ENCODE data around the gene METTL9. TPM values are rescaled to one million over a fixed set of nuclear protein-coding genes. Genes with fewer than 3 reads are reported as not detected.

The METTL9 gene
- total and polyA plus RNA-seq, 9 of the 15 experiments (the other 6 are each of a cell fraction or from before 2014, with no cell fraction given), result 12.2 to 107 (median 79.1) TPM

- intact Hi-C loops (cut with micrococcal nuclease) (no loop called here), in situ Hi-C loops (cut with MboI) (no loop called here)
- Histone ChIP-seq H3K79me2 (ENCODE audit: control insufficient read depth, insufficient read depth, low read length) (no peaks in the 10 kb centered on the region), H3K9ac (ENCODE audit: insufficient read depth in 1 of 2, low read depth in 2 of 2, low read length in 2 of 2) (no peak overlapping the region), H4K20me1 (replicated peaks; ENCODE audit: control insufficient read depth, insufficient read depth, low read length) (no peaks in the 10 kb centered on the region), H3K4me1 (replicated peaks in 1 of 2; ENCODE audit: control insufficient read depth in 2 of 2, insufficient read depth in 2 of 2, low read length in 2 of 2) (no peaks in the 10 kb centered on the region), H3K9me1 (ENCODE audit: control insufficient read depth, insufficient read depth, low read length) (no peaks in the 10 kb centered on the region), H3K27ac (ENCODE audit: extremely low read depth, low read depth, low read length) (no peak overlapping the region), H3K27me3 (ENCODE audit: control insufficient read depth in 2 of 2, insufficient read depth in 2 of 2, low read length in 2 of 2) (no peaks in the 10 kb centered on the region; a peak in 3 of 5 replicates), H3K9me3 (replicated peaks; ENCODE audit: control insufficient read depth, insufficient read depth, low read depth, low read length) (no peaks in the 10 kb centered on the region), H3K36me3 (ENCODE audit: control insufficient read depth, insufficient read depth, low read length) (no peaks in the 10 kb centered on the region), H3K4me3 (no peak overlapping the region), H3K4me2 (ENCODE audit: insufficient read depth, low read length) (no peak overlapping the region), H2AFZ (ENCODE audit: low read depth, low read length) (no peak overlapping the region)
- DNase-seq (ENCODE audit: extremely low read depth in 1 of 4, low spot score in 3 of 4), result no peak
- BruUV-seq (replicated peaks), result no TSS peak
- ChIA-PET CTCF (ENCODE audit: low intra/inter-chr PET ratio) (no interaction called here), POLR2A (no interaction called here)
- ATAC-seq, result no peak
- TF ChIP-seq SPI1 (IDR thresholded peaks at IDR 0.05; ENCODE audit: borderline replicate concordance, low read depth, low read length) (no peak), CEBPB (tag; IDR thresholded peaks at IDR 0.05) (0 out of 2 replicates have a peak, but pooled peaks have one; percentile 10), TARDBP (IDR thresholded peaks at IDR 0.05) (no peak)
- WGBS (ENCODE audit: insufficient coverage, low coverage, missing lambda C conversion rate), result 6% methylated on average over 4 of the region's 5 CpGs
- FAIRE-seq, result no peak
Measured at GRCh38 chr16:21697032-21697431, 97.7 kb downstream of the METTL9 start.

GRCh38 chr16:21698169-21699032 lies 99.0 kb downstream of the METTL9 start:
- Histone ChIP-seq H3K79me2 (ENCODE audit: control insufficient read depth, insufficient read depth, low read length) (no peaks in the 10 kb centered on the region), H2AFZ (ENCODE audit: low read depth, low read length) (no peak overlapping the region), H3K9me3 (replicated peaks; ENCODE audit: control insufficient read depth, insufficient read depth, low read depth, low read length) (no peaks in the 10 kb centered on the region), H3K4me2 (ENCODE audit: insufficient read depth, low read length) (no peak overlapping the region), H3K27me3 (ENCODE audit: control insufficient read depth in 2 of 2, insufficient read depth in 2 of 2, low read length in 2 of 2) (no peaks in the 10 kb centered on the region; a peak in 3 of 5 replicates), H4K20me1 (replicated peaks; ENCODE audit: control insufficient read depth, insufficient read depth, low read length) (no peaks in the 10 kb centered on the region), H3K9me1 (ENCODE audit: control insufficient read depth, insufficient read depth, low read length) (no peaks in the 10 kb centered on the region), H3K9ac (ENCODE audit: insufficient read depth in 1 of 2, low read depth in 2 of 2, low read length in 2 of 2) (no peak overlapping the region), H3K4me3 (no peak overlapping the region), H3K36me3 (ENCODE audit: control insufficient read depth, insufficient read depth, low read length) (no peaks in the 10 kb centered on the region), H3K4me1 (replicated peaks in 1 of 2; ENCODE audit: control insufficient read depth in 2 of 2, insufficient read depth in 2 of 2, low read length in 2 of 2) (no peaks in the 10 kb centered on the region), H3K27ac (ENCODE audit: extremely low read depth, low read depth, low read length) (no peak overlapping the region)
- ATAC-seq (no peak), FAIRE-seq (no peak), DNase-seq (ENCODE audit: extremely low read depth in 1 of 4, low spot score in 3 of 4) (no peak)
- CTCF ChIA-PET (ENCODE audit: low intra/inter-chr PET ratio), result no interaction called here
- no TSS peak for BruUV-seq (replicated peaks)
- POLR2A ChIA-PET, result no interaction called here
- TF ChIP-seq RAD21 (CRISPR knock-in tag; conservative IDR thresholded peaks at IDR 0.05 in 1 of 2, IDR thresholded peaks at IDR 0.05 in 1 of 2) (peak in 1 of 2 experiments; percentile 24; a peak in 2 of 4 replicates), CTCF (IDR thresholded peaks at IDR 0.05 in 2 of 3, conservative IDR thresholded peaks at IDR 0.05 in 1 of 3; ENCODE audit: insufficient read depth in 2 of 3, low read depth in 1 of 3, low read length in 3 of 3) (peak in 1 of 3 experiments; percentile 28; a peak in 2 of 6 replicates), WHSC1 (IDR thresholded peaks at IDR 0.05; ENCODE audit: low read length) (no peak)
- 0% methylated on average over 9 of the region's 9 CpGs for WGBS (ENCODE audit: insufficient coverage, low coverage, missing lambda C conversion rate)
- intact Hi-C loops (cut with micrococcal nuclease), result no loop called here
- in situ Hi-C loops (cut with MboI), result no loop called here

All from K562 (cell line).